ENCODE results near the gene HTT-AS.

DNA sequence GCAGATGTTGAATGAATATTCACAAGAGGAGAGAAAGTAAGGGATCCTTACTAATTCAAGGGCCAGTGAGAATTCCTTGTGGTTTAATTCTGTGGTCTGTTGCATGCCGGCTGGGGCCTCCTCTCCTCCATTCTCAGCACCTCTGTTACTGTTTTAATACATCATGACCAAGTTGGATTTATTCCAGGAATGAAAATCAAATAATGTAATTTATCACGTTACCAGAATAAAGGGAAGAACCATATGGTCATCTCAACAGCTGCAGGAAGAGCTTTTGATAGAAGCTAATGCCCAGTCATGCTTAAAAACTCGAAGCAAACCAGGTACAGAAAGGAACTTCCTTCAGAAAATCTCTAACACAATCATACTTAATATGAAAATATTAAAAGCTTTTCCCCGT, 56.8 kb downstream of the HTT-AS start:
- TF ChIP-seq, protein P1, sequence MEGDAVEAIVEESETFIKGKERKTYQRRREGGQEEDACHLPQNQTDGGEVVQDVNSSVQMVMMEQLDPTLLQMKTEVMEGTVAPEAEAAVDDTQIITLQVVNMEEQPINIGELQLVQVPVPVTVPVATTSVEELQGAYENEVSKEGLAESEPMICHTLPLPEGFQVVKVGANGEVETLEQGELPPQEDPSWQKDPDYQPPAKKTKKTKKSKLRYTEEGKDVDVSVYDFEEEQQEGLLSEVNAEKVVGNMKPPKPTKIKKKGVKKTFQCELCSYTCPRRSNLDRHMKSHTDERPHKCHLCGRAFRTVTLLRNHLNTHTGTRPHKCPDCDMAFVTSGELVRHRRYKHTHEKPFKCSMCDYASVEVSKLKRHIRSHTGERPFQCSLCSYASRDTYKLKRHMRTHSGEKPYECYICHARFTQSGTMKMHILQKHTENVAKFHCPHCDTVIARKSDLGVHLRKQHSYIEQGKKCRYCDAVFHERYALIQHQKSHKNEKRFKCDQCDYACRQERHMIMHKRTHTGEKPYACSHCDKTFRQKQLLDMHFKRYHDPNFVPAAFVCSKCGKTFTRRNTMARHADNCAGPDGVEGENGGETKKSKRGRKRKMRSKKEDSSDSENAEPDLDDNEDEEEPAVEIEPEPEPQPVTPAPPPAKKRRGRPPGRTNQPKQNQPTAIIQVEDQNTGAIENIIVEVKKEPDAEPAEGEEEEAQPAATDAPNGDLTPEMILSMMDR (IDR thresholded peaks at IDR 0.05; ENCODE audit: poor library complexity, severe bottlenecking): no peak
- TF ChIP-seq EZH2 (IDR thresholded peaks at IDR 0.05; ENCODE audit: borderline replicate concordance, insufficient read depth, low read length, poor library complexity, severe bottlenecking) (no peak), POLR2AphosphoS5 (IDR thresholded peaks at IDR 0.05) (no peak), SMC3 (conservative IDR thresholded peaks at IDR 0.05; ENCODE audit: poor library complexity) (no peak)

Measured in neural cell (in vitro differentiated cells).